ENCODE data around the gene FOXE1.

Gene FOXE1

GRCh38 chr9:97809666-97810344, 43.2 kb upstream of the FOXE1 start:
- TF ChIP-seq, protein P1, sequence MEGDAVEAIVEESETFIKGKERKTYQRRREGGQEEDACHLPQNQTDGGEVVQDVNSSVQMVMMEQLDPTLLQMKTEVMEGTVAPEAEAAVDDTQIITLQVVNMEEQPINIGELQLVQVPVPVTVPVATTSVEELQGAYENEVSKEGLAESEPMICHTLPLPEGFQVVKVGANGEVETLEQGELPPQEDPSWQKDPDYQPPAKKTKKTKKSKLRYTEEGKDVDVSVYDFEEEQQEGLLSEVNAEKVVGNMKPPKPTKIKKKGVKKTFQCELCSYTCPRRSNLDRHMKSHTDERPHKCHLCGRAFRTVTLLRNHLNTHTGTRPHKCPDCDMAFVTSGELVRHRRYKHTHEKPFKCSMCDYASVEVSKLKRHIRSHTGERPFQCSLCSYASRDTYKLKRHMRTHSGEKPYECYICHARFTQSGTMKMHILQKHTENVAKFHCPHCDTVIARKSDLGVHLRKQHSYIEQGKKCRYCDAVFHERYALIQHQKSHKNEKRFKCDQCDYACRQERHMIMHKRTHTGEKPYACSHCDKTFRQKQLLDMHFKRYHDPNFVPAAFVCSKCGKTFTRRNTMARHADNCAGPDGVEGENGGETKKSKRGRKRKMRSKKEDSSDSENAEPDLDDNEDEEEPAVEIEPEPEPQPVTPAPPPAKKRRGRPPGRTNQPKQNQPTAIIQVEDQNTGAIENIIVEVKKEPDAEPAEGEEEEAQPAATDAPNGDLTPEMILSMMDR (conservative IDR thresholded peaks at IDR 0.05; ENCODE audit: control insufficient read depth, insufficient read depth, low read depth, low read length) = no peak
- no peak overlapping the region for H3K4me3 ChIP-seq (ENCODE audit: control insufficient read depth, low read depth, low read length)
- no peak for DNase-seq (ENCODE audit: low read depth)

DNA sequence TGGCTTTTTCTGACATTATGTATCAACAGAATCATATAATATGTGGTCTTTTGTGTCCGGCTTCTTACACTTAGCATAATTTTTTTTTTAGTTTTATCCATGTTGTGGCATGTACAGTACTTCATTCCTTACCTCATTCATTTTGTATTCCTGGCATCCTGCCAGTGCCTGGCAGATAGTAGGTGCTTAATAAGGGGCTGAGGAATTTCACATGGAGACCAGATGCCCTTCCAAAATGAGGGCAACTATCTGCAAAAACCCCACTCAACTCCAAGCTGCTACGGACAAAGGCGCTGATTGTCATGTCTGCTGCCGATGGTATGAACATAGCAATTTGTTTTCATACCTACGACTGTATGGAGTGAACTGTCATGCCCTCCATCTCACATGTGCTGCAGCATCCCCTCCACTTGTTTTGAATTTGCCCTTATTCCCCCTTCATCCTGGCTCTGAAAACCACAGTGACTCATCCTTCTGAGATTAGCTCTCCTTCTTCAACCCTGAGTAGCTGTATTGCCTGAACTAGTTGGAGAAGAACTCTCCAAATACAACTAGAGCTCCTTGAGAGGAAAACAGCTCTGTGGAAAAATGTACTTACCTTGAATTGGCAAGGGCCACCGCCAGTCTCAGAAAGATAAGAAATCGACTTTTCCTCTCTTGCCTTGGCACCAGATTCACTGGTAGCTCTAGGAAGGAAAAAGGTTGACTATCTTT, 41.3 kb upstream of the FOXE1 start:
- peak; percentile 30 for DNase-seq (ENCODE audit: low read depth)
- TF ChIP-seq, protein P1 (conservative IDR thresholded peaks at IDR 0.05; ENCODE audit: control insufficient read depth, insufficient read depth, low read depth, low read length) = no peak
- H3K4me3 ChIP-seq (ENCODE audit: control insufficient read depth, low read depth, low read length) = no peak overlapping the region

DNA sequence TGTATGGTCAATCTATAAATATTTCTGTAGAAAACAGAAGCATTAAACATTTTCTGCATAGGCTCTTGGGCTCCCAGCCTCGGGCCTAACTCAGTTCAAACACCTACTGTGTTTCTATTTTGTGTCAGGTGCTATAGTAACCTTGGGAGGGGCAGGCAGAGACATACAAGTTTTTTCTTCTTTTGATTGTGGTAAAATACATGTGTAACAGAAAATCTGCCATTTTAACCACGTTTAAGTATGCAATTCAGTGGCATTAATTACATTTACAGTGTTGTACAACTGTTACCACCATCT, 40.8 kb upstream of the FOXE1 start:
- TF ChIP-seq, protein P1 (conservative IDR thresholded peaks at IDR 0.05; ENCODE audit: control insufficient read depth, insufficient read depth, low read depth, low read length) = no peak
- no peak for DNase-seq (ENCODE audit: low read depth)
- H3K4me3 ChIP-seq (ENCODE audit: control insufficient read depth, low read depth, low read length) = no peak overlapping the region

GRCh38 chr9:97813072-97813471, 40.0 kb upstream of the FOXE1 start:
- H3K4me3 ChIP-seq (ENCODE audit: control insufficient read depth, low read depth, low read length) = no peak overlapping the region
- TF ChIP-seq, protein P1 (conservative IDR thresholded peaks at IDR 0.05; ENCODE audit: control insufficient read depth, insufficient read depth, low read depth, low read length) = no peak
- no peak for DNase-seq (ENCODE audit: low read depth)

DNA sequence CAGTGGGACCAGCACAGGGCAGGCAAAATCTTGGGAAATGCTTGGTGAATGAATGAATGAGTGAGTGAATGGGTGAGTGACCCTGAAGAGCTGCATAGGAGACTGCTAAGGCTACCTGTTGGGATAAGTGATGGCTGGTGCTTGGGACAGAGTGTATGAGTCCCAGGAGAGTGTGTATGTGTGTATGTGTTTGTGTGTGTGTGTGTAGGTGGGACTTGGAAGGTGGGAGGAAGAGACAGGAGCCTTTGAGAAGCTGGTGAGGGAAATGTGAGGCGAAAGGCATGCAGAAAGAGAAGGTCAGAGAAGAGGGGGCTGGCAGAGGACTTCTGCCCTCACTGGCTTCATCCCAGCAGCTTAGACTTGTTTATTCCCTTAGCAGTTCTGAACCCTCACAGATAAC, 33.3 kb upstream of the FOXE1 start:
- H3K4me3 ChIP-seq (ENCODE audit: control insufficient read depth, low read depth, low read length) = no peak overlapping the region
- no peak for DNase-seq (ENCODE audit: low read depth)
- TF ChIP-seq, protein P1 (conservative IDR thresholded peaks at IDR 0.05; ENCODE audit: control insufficient read depth, insufficient read depth, low read depth, low read length) = no peak

- H3K4me3 ChIP-seq (ENCODE audit: control insufficient read depth, low read depth, low read length) = no peak overlapping the region
- TF ChIP-seq, protein P1 (conservative IDR thresholded peaks at IDR 0.05; ENCODE audit: control insufficient read depth, insufficient read depth, low read depth, low read length) = no peak
Observed at GRCh38 chr9:97820373-97820772, 32.7 kb upstream of the FOXE1 start.

More at GRCh38 chr9:97820373-97820772, 32.7 kb upstream of the FOXE1 start:
- no peak for DNase-seq (ENCODE audit: low read depth)
